ENCODE data around the gene ZNF761. TPM values are rescaled to one million over a fixed set of nuclear protein-coding genes. Genes with fewer than 3 reads are reported as not detected.
A peak's percentile ranks its signal among the peaks of the same experiment; 100 is the strongest.
"Not testable (repeated sequence)": the region's sequence is repeated elsewhere in the genome, so short reads cannot be mapped to it uniquely, and the experiment has no call there.

ZNF761 gene
- total RNA-seq, 2 experiments from 2014 or later: 14.0 to 16.0 TPM

DNA sequence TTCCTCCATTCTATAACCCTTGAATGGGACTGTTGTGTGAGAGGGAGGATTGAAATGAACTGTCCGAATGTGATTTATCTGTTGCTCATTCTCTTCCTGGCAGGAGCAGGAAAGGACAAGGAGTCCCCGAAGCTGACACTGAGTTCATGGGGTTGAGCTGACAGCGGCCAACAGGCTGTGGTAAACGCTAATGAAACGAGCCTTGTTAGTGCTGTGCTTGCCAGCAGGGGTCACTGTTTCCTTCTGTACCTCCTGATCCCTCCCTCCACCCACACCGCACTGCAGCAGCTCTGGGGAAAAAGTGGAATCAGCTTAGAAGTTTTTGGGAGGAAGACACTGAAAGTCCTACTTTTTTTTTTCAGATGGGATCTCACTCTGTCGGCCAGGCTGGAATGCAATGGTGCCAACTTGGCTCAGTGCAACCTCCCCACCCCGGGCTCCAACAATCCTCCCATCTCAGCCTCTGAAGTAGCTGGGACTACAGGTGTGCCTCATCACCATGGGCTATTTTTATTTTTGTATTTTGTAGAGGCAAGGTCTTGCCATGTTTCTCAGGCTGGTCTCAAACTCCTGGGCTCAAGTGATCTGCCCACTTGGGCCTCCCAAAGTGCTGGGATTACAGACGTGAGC lies 6.7 kb upstream of the ZNF761 start:
- BruUV-seq (replicated peaks): no TSS peak
- TF ChIP-seq, protein P1, sequence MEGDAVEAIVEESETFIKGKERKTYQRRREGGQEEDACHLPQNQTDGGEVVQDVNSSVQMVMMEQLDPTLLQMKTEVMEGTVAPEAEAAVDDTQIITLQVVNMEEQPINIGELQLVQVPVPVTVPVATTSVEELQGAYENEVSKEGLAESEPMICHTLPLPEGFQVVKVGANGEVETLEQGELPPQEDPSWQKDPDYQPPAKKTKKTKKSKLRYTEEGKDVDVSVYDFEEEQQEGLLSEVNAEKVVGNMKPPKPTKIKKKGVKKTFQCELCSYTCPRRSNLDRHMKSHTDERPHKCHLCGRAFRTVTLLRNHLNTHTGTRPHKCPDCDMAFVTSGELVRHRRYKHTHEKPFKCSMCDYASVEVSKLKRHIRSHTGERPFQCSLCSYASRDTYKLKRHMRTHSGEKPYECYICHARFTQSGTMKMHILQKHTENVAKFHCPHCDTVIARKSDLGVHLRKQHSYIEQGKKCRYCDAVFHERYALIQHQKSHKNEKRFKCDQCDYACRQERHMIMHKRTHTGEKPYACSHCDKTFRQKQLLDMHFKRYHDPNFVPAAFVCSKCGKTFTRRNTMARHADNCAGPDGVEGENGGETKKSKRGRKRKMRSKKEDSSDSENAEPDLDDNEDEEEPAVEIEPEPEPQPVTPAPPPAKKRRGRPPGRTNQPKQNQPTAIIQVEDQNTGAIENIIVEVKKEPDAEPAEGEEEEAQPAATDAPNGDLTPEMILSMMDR (conservative IDR thresholded peaks at IDR 0.05; ENCODE audit: low read length): peak; percentile 87
- no peak for TF ChIP-seq EZH2phosphoT487 (IDR thresholded peaks at IDR 0.05; ENCODE audit: borderline replicate concordance, low read depth, low read length)
- intact Hi-C loops (cut with micrococcal nuclease; ENCODE audit: unreplicated experiment): loop anchor here (2.0 kb wide), 1 partner anchor 322 kb away; no protein-coding TSS in a partner anchor
- POLR2A ChIA-PET: no interaction called here
- Histone ChIP-seq H3K79me2 (ENCODE audit: insufficient read depth, low read depth, low read length) (no peaks in the 10 kb centered on the region), H3K27ac (ENCODE audit: low read depth, low read length, poor library complexity, severe bottlenecking) (no peak overlapping the region), H3K9me2 (ENCODE audit: insufficient read depth, low read length) (no peaks in the 10 kb centered on the region), H3K9me3 (ENCODE audit: low read length) (no peaks in the 10 kb centered on the region), H3K36me3 (ENCODE audit: insufficient read depth, low read length) (no peaks in the 10 kb centered on the region), H2AFZ (ENCODE audit: low read length) (no peak overlapping the region), H4K20me1 (ENCODE audit: insufficient read depth, low read length) (no peaks in the 10 kb centered on the region), H3K4me3 (ENCODE audit: low read depth, low read length, poor library complexity, severe bottlenecking) (no peak overlapping the region), H3K4me1 (ENCODE audit: insufficient read depth, low read length, poor library complexity, severe bottlenecking) (no peaks in the 10 kb centered on the region), H3K4me2 (ENCODE audit: low read length) (no peak overlapping the region)
- CTCF ChIA-PET (ENCODE audit: unreplicated experiment): no interaction called here
- DNase-seq (ENCODE audit: low spot score): peak; percentile 62

DNA sequence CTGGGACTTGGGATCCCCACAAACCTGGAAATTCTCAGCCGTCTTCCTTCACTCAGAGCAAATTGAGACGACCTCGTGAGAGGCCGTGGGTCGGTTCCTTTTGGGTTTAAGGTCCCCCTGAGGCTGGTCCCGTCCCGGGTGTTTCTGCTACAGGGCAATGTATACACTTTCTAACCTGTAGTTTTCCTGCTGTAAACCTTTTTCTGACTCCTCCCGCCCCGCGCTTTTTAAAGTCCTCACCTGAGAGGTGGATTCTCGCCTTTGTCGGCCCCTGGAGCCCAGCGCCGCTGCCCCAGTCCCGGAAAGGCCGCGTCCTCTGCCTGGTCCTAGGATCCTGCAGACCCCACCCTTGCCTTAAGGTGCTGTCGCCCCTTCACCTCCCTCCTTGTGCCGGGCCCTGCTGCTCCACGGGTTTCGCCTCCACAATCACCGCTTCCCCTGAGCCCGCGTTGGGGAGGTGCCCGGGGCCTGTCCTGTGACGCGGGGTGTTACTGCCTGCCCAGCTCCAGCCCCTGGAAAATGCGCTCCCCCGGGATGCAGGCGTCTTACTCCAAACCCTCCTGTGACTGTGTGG lies 391 bp downstream of the ZNF761 start:
- ChIA-PET POLR2A (no interaction called here), CTCF (ENCODE audit: unreplicated experiment) (no interaction called here)
- no peaks in the 10 kb centered on the region for H3K9me3 ChIP-seq (ENCODE audit: low read length)
- intact Hi-C loops (cut with micrococcal nuclease; ENCODE audit: unreplicated experiment): loop anchor here (5.0 kb wide), 1 partner anchor 235 kb away; no protein-coding TSS in a partner anchor
- peaks cover 15% of the 10 kb centered on the region for H3K79me2 ChIP-seq (ENCODE audit: insufficient read depth, low read depth, low read length)
- no TSS peak for BruUV-seq (replicated peaks)
- H2AFZ ChIP-seq (ENCODE audit: low read length): peak overlapping the region; percentile 66; the same call in 1 of the 2 replicates
- TF ChIP-seq, protein P1 (conservative IDR thresholded peaks at IDR 0.05; ENCODE audit: low read length): no peak
- TF ChIP-seq EZH2phosphoT487 (IDR thresholded peaks at IDR 0.05; ENCODE audit: borderline replicate concordance, low read depth, low read length): no peak
- H3K27ac ChIP-seq (ENCODE audit: low read depth, low read length, poor library complexity, severe bottlenecking): peak overlapping the region; percentile 14
- H3K9me2 ChIP-seq (ENCODE audit: insufficient read depth, low read length): no peaks in the 10 kb centered on the region
- peak overlapping the region; percentile 98 for H3K4me2 ChIP-seq (ENCODE audit: low read length)
- H3K36me3 ChIP-seq (ENCODE audit: insufficient read depth, low read length): peaks cover 41% of the 10 kb centered on the region
- DNase-seq (ENCODE audit: low spot score): peak; percentile 15
- no peaks in the 10 kb centered on the region for H4K20me1 ChIP-seq (ENCODE audit: insufficient read depth, low read length)
- H3K4me3 ChIP-seq (ENCODE audit: low read depth, low read length, poor library complexity, severe bottlenecking): peak overlapping the region; percentile 84
- H3K4me1 ChIP-seq (ENCODE audit: insufficient read depth, low read length, poor library complexity, severe bottlenecking): peaks cover 10% of the 10 kb centered on the region

DNA sequence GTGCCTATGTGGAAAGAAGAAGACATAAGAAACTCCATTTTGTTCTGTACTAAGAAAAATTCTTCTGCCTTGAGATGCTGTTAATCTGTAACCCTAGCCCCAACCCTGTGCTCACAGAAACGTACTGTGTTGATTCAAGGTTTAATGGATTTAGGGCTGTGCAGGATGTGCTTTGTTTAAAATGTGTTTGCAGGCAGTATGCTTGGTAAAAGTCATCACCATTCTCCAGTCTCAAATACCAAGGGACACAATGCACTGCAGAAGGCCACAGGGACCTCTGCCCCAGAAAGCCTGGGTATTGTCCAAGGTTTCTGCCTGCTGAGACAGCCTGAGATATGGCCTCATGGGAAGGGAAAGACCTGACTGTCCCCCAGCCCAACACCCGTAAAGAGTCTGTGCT lies 12.0 kb downstream of the ZNF761 start:
- H3K9me2 ChIP-seq (ENCODE audit: insufficient read depth, low read length); H3K4me1 ChIP-seq (ENCODE audit: insufficient read depth, low read length, poor library complexity, severe bottlenecking); H3K4me2 ChIP-seq (ENCODE audit: low read length); H2AFZ ChIP-seq (ENCODE audit: low read length); CTCF ChIA-PET (ENCODE audit: unreplicated experiment); H3K4me3 ChIP-seq (ENCODE audit: low read depth, low read length, poor library complexity, severe bottlenecking); H3K9me3 ChIP-seq (ENCODE audit: low read length); intact Hi-C loops (cut with micrococcal nuclease; ENCODE audit: unreplicated experiment); POLR2A ChIA-PET; H3K27ac ChIP-seq (ENCODE audit: low read depth, low read length, poor library complexity, severe bottlenecking); H4K20me1 ChIP-seq (ENCODE audit: insufficient read depth, low read length); DNase-seq (ENCODE audit: low spot score); H3K79me2 ChIP-seq (ENCODE audit: insufficient read depth, low read depth, low read length); BruUV-seq (replicated peaks): not testable (repeated sequence)
- H3K36me3 ChIP-seq (ENCODE audit: insufficient read depth, low read length): peaks cover 76% of the 10 kb centered on the region

DNA sequence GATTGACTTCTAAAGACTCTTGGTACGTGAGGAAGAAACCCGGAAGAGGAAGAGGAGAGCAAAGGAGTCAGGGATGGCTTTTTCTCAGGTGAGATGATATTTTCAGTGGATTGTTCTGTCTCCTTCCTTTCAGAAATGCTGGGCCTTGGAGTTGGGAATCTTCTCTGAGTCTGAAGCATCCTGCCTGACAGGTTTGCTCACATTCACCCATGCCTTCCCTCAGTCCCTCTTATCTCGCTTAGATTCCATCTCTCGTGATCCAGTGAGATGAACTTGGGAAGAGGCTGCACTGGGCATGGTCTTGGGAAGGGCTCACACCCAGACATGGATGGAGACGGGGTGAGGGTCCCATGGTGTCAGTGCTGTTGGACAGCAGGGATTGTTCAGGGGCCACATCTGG lies 15.4 kb downstream of the ZNF761 start:
- POLR2A ChIA-PET; H3K27ac ChIP-seq (ENCODE audit: low read depth, low read length, poor library complexity, severe bottlenecking); DNase-seq (ENCODE audit: low spot score); H3K4me3 ChIP-seq (ENCODE audit: low read depth, low read length, poor library complexity, severe bottlenecking); H3K4me2 ChIP-seq (ENCODE audit: low read length); BruUV-seq (replicated peaks); H3K9me2 ChIP-seq (ENCODE audit: insufficient read depth, low read length); H3K4me1 ChIP-seq (ENCODE audit: insufficient read depth, low read length, poor library complexity, severe bottlenecking); H3K9me3 ChIP-seq (ENCODE audit: low read length); intact Hi-C loops (cut with micrococcal nuclease; ENCODE audit: unreplicated experiment); H2AFZ ChIP-seq (ENCODE audit: low read length); H4K20me1 ChIP-seq (ENCODE audit: insufficient read depth, low read length); H3K79me2 ChIP-seq (ENCODE audit: insufficient read depth, low read depth, low read length); CTCF ChIA-PET (ENCODE audit: unreplicated experiment): not testable (repeated sequence)
- peaks cover 78% of the 10 kb centered on the region for H3K36me3 ChIP-seq (ENCODE audit: insufficient read depth, low read length)

Data from OCI-LY7 (cell line).